PC-3 (cell line): Measurements from ENCODE around the gene PRDM10. TPM values are rescaled to one million over a fixed set of nuclear protein-coding genes. Genes with fewer than 3 reads are reported as not detected.
A peak's percentile ranks its signal among the peaks of the same experiment; 100 is the strongest.

Experiments used
- ATAC-seq: fragments of 200-7000 bp; cut with Tn5 transposase; 2 replicates; pipeline ENCODE4 v1.9.1; 2020; ENCODE audit warnings: mild to moderate bottlenecking, moderate library complexity
- BruUV-seq: library from RNA; stranded (reverse); fragments of 400-500 nt; replicated peaks from 2 replicates; lab custom pipeline; 2021; lab: Mats Ljungman, UMichigan
- CTCF ChIA-PET: fragments of 300-600 bp; sonication (Branson Sonifier 250); formaldehyde crosslinking; loops from one replicate; lab custom pipeline; 2022; ENCODE audit warnings: antibody characterized with exemption; lab: Charles Lee
- POLR2A ChIA-PET: fragments of 300-600 bp; sonication (Branson Sonifier 250); formaldehyde crosslinking; loops from one replicate; lab custom pipeline; 2022; ENCODE audit warnings: antibody characterized with exemption; ENCODE audit not compliant: unreplicated experiment; lab: Charles Lee
- DNase-seq: peaks from one replicate; pipeline ENCODE4 v3.0.0-alpha.2; 2015
- H2AFZ ChIP-seq: fragments of 300-600 bp; sonication (generic); 2 replicates; pipeline ENCODE4 v1.6.0; 2016; ENCODE audit warnings: antibody characterized with exemption, low read length
- H3F3A ChIP-seq: fragments of 300-600 bp; sonication (generic); one replicate; pipeline ENCODE4 v1.6.0; 2017; ENCODE audit warnings: antibody characterized with exemption, low read length, control low read depth, mild to moderate bottlenecking; ENCODE audit not compliant: unreplicated experiment
- H3K27ac ChIP-seq: fragments of 300-600 bp; sonication (generic); 2 replicates; pipeline ENCODE4 v1.5.1; 2016; ENCODE audit warnings: mild to moderate bottlenecking, low read length
- H3K27me3 ChIP-seq: fragments of 300-600 bp; sonication (generic); 2 replicates; pipeline ENCODE4 v1.6.1; 2016; ENCODE audit warnings: low read length, mixed read lengths
- H3K36me3 ChIP-seq: fragments of 300-600 bp; sonication (generic); 2 replicates; pipeline ENCODE4 v1.6.1; 2016; ENCODE audit warnings: low read depth, mixed run types, low read length, mixed read lengths
- H3K4me1 ChIP-seq: fragments of 300-600 bp; sonication (generic); 2 replicates; pipeline ENCODE4 v1.5.1; 2016; ENCODE audit warnings: low read length; ENCODE audit not compliant: insufficient read depth
- H3K4me2 ChIP-seq: fragments of 300-600 bp; sonication (generic); 2 replicates; pipeline ENCODE4 v1.6.0; 2016; ENCODE audit warnings: low read length
- H3K4me3 ChIP-seq: fragments of 300-600 bp; sonication (generic); 2 replicates; pipeline ENCODE4 v1.5.1; 2016; ENCODE audit warnings: mild to moderate bottlenecking, low read length, mixed read lengths
- H3K79me2 ChIP-seq: fragments of 300-600 bp; sonication (generic); 2 replicates; pipeline ENCODE4 v1.6.1; 2017; ENCODE audit warnings: low read length, mixed read lengths
- H3K9ac ChIP-seq: fragments of 300-600 bp; sonication (generic); 2 replicates; pipeline ENCODE4 v1.6.0; 2016; ENCODE audit warnings: mild to moderate bottlenecking, low read length
- H3K9me2 ChIP-seq: fragments of 300-600 bp; sonication (generic); replicated peaks from 2 replicates; pipeline ENCODE4 v1.6.1; 2016; ENCODE audit warnings: mixed run types, low read length, mixed read lengths
- H3K9me3 ChIP-seq: fragments of 300-600 bp; sonication (generic); 2 replicates; pipeline ENCODE4 v1.6.1; 2016; ENCODE audit warnings: low read length, mixed read lengths
- H4K20me1 ChIP-seq: fragments of 300-600 bp; sonication (generic); 2 replicates; pipeline ENCODE4 v1.6.1; 2016; ENCODE audit warnings: low read length, mixed read lengths
- EZH2 ChIP-seq: fragments of 300-600 bp; sonication (generic); IDR thresholded peaks from one replicate; pipeline ENCODE4 v1.6.1; 2017; ENCODE audit warnings: antibody characterized with exemption, mild to moderate bottlenecking, low read length; ENCODE audit not compliant: unreplicated experiment
- EZH2phosphoT487 ChIP-seq: fragments of 300-600 bp; sonication (generic); IDR thresholded peaks from 2 replicates; pipeline ENCODE4 v1.6.1; 2018; ENCODE audit warnings: mild to moderate bottlenecking, antibody characterized with exemption, low read length, borderline replicate concordance
- intact Hi-C: fragments of 100-400 bp; cut with micrococcal nuclease; formaldehyde crosslinking; loops from 2 replicates; pipeline ENCODE4 v1.9.0; 2023
- total RNA-seq: library from RNA; depleted of rRNA; stranded (reverse); fragments of >200 nt; gene quantifications from 2 replicates; pipeline ENCODE4 v1.2.3, GENCODE V29; 2014
- TF ChIP-seq, protein P1 (sequence below): fragments of 300-600 bp; sonication (generic); conservative IDR thresholded peaks from 2 replicates; pipeline ENCODE4 v1.5.1; 2017; ENCODE audit warnings: antibody characterized with exemption, low read depth, mild to moderate bottlenecking, low read length

PRDM10 gene
- total RNA-seq, 1 experiment from 2014 or later: 7.3 TPM

DNA sequence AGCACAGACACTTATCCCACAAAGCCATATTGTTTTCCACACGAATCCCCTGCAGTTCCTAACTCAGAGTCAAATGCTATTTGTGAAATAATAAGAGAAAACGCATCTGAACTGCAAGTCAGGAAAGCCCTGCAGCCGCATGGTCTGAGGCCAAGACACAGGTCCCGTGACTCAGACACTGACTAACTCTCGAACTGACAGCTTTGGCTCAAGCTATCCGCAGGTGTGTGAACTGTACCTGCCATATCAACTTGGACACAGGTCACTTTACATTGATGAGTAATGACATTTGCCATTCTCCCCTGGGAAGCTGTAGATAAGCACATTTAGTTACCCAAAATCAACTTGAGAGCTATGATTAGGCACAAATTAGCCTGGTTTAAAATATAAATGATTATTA is 72.3 kb downstream of the PRDM10 start:
- H3K4me3 ChIP-seq: no peak overlapping the region
- peak overlapping the region; percentile 16 for H3K4me2 ChIP-seq
- ATAC-seq (peak; percentile 99), DNase-seq (peak; percentile 93)
- no peak overlapping the region for H3K9ac ChIP-seq
- H3K9me3 ChIP-seq: no peaks in the 10 kb centered on the region
- ChIA-PET POLR2A (no interaction called here), CTCF (interaction anchor here (1.8 kb wide), 1 partner anchor 202 kb away, joined by 9 read pairs; no protein-coding TSS in a partner anchor)
- no peaks in the 10 kb centered on the region for H3K79me2 ChIP-seq
- H3K27me3 ChIP-seq: no peaks in the 10 kb centered on the region
- H3K36me3 ChIP-seq: peaks cover 4% of the 10 kb centered on the region; the same call in 1 of the 2 replicates
- peaks cover 6% of the 10 kb centered on the region for H3F3A ChIP-seq
- TF ChIP-seq EZH2phosphoT487 (no peak), EZH2 (no peak)
- TF ChIP-seq, protein P1, sequence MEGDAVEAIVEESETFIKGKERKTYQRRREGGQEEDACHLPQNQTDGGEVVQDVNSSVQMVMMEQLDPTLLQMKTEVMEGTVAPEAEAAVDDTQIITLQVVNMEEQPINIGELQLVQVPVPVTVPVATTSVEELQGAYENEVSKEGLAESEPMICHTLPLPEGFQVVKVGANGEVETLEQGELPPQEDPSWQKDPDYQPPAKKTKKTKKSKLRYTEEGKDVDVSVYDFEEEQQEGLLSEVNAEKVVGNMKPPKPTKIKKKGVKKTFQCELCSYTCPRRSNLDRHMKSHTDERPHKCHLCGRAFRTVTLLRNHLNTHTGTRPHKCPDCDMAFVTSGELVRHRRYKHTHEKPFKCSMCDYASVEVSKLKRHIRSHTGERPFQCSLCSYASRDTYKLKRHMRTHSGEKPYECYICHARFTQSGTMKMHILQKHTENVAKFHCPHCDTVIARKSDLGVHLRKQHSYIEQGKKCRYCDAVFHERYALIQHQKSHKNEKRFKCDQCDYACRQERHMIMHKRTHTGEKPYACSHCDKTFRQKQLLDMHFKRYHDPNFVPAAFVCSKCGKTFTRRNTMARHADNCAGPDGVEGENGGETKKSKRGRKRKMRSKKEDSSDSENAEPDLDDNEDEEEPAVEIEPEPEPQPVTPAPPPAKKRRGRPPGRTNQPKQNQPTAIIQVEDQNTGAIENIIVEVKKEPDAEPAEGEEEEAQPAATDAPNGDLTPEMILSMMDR: no peak
- BruUV-seq: no TSS peak
- H3K27ac ChIP-seq: peak overlapping the region; percentile 35
- no peaks in the 10 kb centered on the region for H4K20me1 ChIP-seq
- no peaks in the 10 kb centered on the region for H3K9me2 ChIP-seq
- intact Hi-C loops: no loop called here
- H3K4me1 ChIP-seq: peaks cover 28% of the 10 kb centered on the region
- H2AFZ ChIP-seq: peak overlapping the region; percentile 10; the same call in 1 of the 2 replicates

DNA sequence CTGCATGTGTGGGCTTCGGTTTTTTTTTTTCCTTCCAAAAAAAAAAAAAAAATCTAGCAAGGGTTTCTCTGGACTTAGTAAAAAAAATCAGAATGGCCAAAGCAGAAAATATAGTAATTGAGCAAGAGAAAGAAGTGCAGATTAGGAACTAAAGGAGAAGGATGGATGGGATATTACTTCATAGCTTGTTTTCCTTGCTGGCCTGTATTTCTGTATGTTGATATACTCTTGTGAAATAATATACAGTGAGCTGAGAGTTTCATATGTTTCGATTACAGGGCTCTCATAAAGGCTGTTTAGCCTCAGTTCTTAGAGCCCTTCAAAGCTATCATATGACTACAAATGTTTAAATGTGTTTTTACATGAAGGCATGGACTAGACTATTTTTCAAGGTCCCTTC is 72.9 kb downstream of the PRDM10 start:
- H3K79me2 ChIP-seq: no peaks in the 10 kb centered on the region
- CTCF ChIA-PET: interaction anchor here (1.8 kb wide), 1 partner anchor 202 kb away, joined by 9 read pairs; no protein-coding TSS in a partner anchor
- no peak overlapping the region for H3K9ac ChIP-seq
- BruUV-seq: no TSS peak
- H3F3A ChIP-seq: peaks cover 6% of the 10 kb centered on the region
- peaks cover 28% of the 10 kb centered on the region for H3K4me1 ChIP-seq
- no peak overlapping the region for H3K4me3 ChIP-seq
- H2AFZ ChIP-seq: 0 out of 2 replicates have a peak overlapping the region, but pooled peaks have one; percentile 10
- TF ChIP-seq, protein P1: no peak
- TF ChIP-seq EZH2: no peak
- TF ChIP-seq EZH2phosphoT487: no peak
- H3K9me3 ChIP-seq: no peaks in the 10 kb centered on the region
- peak overlapping the region; percentile 16 for H3K27ac ChIP-seq
- DNase-seq: no peak
- intact Hi-C loops: no loop called here
- no peaks in the 10 kb centered on the region for H3K9me2 ChIP-seq
- POLR2A ChIA-PET: interaction anchor here (0.6 kb wide), 1 partner anchor 202 kb away, joined by 5 read pairs; no protein-coding TSS in a partner anchor
- no peaks in the 10 kb centered on the region for H3K27me3 ChIP-seq
- no peak for ATAC-seq
- H4K20me1 ChIP-seq: no peaks in the 10 kb centered on the region
- H3K36me3 ChIP-seq: peaks cover 4% of the 10 kb centered on the region; the same call in 1 of the 2 replicates
- peak overlapping the region; percentile 16 for H3K4me2 ChIP-seq

DNA sequence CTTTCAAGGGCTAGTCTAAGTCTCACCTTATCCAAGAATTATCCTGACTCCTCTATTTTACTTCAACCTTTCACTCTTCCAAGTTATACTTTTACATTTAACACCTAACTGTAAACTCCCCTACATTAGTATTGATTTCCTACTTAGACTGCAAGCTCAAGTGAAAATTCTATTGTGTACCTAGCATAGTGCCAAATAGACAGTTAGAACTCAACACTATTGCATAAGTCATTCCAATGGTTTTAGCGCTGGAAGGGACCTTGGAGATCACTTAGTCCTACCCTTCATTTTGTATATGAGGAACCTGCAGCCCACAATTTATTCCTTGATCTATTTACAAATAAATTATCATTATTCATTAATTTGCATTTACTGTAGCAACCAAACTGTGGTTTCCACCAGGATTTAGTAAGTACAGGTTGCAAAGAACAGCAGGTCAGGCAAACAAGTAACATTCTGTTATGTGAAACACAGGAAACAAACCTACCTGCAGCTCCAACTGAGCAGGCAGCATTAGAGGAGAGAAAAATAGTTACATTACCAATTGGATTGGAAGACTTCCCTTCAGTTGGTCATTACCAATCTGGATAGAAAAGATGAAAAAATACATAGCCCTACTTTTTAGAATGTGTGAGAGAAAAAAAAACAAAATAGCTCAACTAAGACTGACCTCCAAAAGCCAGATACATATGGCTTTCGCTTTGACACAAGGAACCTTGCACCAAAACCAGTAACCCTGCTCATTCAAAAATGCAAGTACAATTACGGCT is 73.5 kb downstream of the PRDM10 start:
- Histone ChIP-seq H3K9ac (no peak overlapping the region), H3K9me3 (no peaks in the 10 kb centered on the region), H3K9me2 (no peaks in the 10 kb centered on the region), H3K4me2 (no peak overlapping the region), H3F3A (peaks cover 6% of the 10 kb centered on the region), H3K27ac (no peak overlapping the region), H3K27me3 (no peaks in the 10 kb centered on the region), H3K4me1 (peaks cover 28% of the 10 kb centered on the region), H3K4me3 (no peak overlapping the region), H2AFZ (no peak overlapping the region), H3K79me2 (no peaks in the 10 kb centered on the region), H3K36me3 (peaks cover 4% of the 10 kb centered on the region; the same call in 1 of the 2 replicates), H4K20me1 (no peaks in the 10 kb centered on the region)
- no peak for DNase-seq
- ChIA-PET POLR2A (interaction anchor here (0.6 kb wide), 1 partner anchor 203 kb away, joined by 5 read pairs; no protein-coding TSS in a partner anchor), CTCF (no interaction called here)
- no TSS peak for BruUV-seq
- TF ChIP-seq EZH2 (no peak), EZH2phosphoT487 (no peak)
- TF ChIP-seq, protein P1: no peak
- ATAC-seq: no peak
- intact Hi-C loops: no loop called here
